HG03565 (cell line): Measurements from ENCODE around the gene NOVA2.
"Not testable (repeated sequence)": the region's sequence is repeated elsewhere in the genome, so short reads cannot be mapped to it uniquely, and the experiment has no call there.

Experiments used
- ATAC-seq: cut with Tn5 transposase; IDR thresholded peaks from one replicate; pipeline ENCODE4 v1.9.1; 2021; ENCODE audit warnings: mild to moderate bottlenecking, moderate library complexity; ENCODE audit not compliant: unreplicated experiment

Gene NOVA2

GRCh38 chr19:45897261-45897812 is 76.3 kb downstream of the NOVA2 start:
- ATAC-seq, result no peak

- not testable (repeated sequence) for ATAC-seq
Measured at GRCh38 chr19:45895983-45896599, 77.6 kb downstream of the NOVA2 start.

- ATAC-seq, result no peak
Measured at GRCh38 chr19:45895519-45895972, 78.1 kb downstream of the NOVA2 start.

GRCh38 chr19:45890877-45891276 is 82.8 kb downstream of the NOVA2 start:
- no peak for ATAC-seq

GRCh38 chr19:45889210-45889885 is 84.3 kb downstream of the NOVA2 start:
- ATAC-seq, result no peak

GRCh38 chr19:45887200-45887710 is 86.4 kb downstream of the NOVA2 start:
- no peak for ATAC-seq

GRCh38 chr19:45886427-45887199 is 87.1 kb downstream of the NOVA2 start:
- peak; percentile 38 for ATAC-seq

GRCh38 chr19:45885556-45886426 is 87.9 kb downstream of the NOVA2 start, which contains the start of gene IRF2BP1:
TSS of gene IRF2BP1 (minus strand) at chr19:45886141. CDS start at chr19:45885774, 367 bp downstream.
- ATAC-seq, result peak; percentile 36

GRCh38 chr19:45884682-45885555 is 88.7 kb downstream of the NOVA2 start:
- no peak for ATAC-seq

- ATAC-seq, result no peak
Measured at GRCh38 chr19:45883881-45884681, 89.6 kb downstream of the NOVA2 start.
